ENCODE measurements around the gene MPV17. TPM values are rescaled to one million over a fixed set of nuclear protein-coding genes. Genes with fewer than 3 reads are reported as not detected.

Gene MPV17
- total and polyA plus RNA-seq, 9 of the 15 experiments (the other 6 are each of a cell fraction or from before 2014, with no cell fraction given), result 54.7 to 140 (median 70.2) TPM

GRCh38 chr2:27322766-27323595 lies at the start of gene MPV17 (continued):
- no peak for TF ChIP-seq HMGXB4 (CRISPR knock-in tag; IDR thresholded peaks at IDR 0.05)
- TF ChIP-seq RBBP5 (IDR thresholded peaks at IDR 0.05; ENCODE audit: borderline replicate concordance, insufficient read depth, low read length, poor library complexity, severe bottlenecking), result peak; percentile 57
- 0 out of 2 replicates have a peak, but pooled peaks have one; percentile 34 for TF ChIP-seq THRB (CRISPR knock-in tag; conservative IDR thresholded peaks at IDR 0.05)
- TF ChIP-seq HNRNPL (IDR thresholded peaks at IDR 0.05; ENCODE audit: low read depth, low read length), result no peak
- peak; percentile 46 to 59 for TF ChIP-seq E2F6 (IDR thresholded peaks at IDR 0.05; ENCODE audit: borderline replicate concordance in 1 of 2, extremely low read depth in 1 of 2, insufficient read depth in 1 of 2, insufficient read length in 1 of 2, low read depth in 1 of 2, low read length in 1 of 2, poor library complexity in 1 of 2, severe bottlenecking in 1 of 2)
- TF ChIP-seq FOXM1 (IDR thresholded peaks at IDR 0.05; ENCODE audit: low read depth), result no peak
- no peak for TF ChIP-seq FOXM1 (CRISPR knock-in tag; IDR thresholded peaks at IDR 0.05; ENCODE audit: low read depth)
- TF ChIP-seq ZNF121 (CRISPR knock-in tag; conservative IDR thresholded peaks at IDR 0.05), result no peak
- no peak for TF ChIP-seq CTCFL (IDR thresholded peaks at IDR 0.05; ENCODE audit: borderline replicate concordance, insufficient read depth, low read depth, low read length, poor library complexity, severe bottlenecking)

Measured in K562 (cell line).